ENCODE measurements around the gene COL25A1.

The COL25A1 gene

DNA sequence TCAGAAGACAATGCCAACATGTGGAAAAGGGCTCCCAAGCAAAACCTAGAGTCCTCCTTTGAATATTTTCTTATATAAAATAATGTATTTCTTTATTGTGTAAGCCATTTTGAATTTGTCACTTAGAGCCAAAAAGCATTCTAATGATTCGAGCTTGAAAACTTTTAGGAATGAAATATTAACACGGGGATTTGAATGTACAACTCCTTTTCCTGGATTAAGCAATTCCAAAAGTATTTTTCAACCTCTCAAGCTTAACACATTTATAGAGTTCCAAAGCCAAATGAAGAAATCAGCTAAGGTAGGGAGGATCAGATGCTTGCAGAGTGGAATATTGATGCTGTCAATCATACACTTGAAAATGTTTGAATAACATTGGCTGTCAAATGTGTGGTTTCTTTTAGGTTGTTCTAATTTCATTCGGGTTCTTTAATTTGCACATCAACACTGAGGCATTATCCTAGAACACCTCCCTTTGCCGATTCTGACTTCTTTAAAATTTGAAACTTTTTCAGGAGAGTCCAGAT is 472.4 kb downstream of the COL25A1 start:
- TF ChIP-seq, protein P1, sequence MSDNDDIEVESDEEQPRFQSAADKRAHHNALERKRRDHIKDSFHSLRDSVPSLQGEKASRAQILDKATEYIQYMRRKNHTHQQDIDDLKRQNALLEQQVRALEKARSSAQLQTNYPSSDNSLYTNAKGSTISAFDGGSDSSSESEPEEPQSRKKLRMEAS (IDR thresholded peaks at IDR 0.05; ENCODE audit: low read depth, low read length), result no peak
- TF ChIP-seq, protein P2, sequence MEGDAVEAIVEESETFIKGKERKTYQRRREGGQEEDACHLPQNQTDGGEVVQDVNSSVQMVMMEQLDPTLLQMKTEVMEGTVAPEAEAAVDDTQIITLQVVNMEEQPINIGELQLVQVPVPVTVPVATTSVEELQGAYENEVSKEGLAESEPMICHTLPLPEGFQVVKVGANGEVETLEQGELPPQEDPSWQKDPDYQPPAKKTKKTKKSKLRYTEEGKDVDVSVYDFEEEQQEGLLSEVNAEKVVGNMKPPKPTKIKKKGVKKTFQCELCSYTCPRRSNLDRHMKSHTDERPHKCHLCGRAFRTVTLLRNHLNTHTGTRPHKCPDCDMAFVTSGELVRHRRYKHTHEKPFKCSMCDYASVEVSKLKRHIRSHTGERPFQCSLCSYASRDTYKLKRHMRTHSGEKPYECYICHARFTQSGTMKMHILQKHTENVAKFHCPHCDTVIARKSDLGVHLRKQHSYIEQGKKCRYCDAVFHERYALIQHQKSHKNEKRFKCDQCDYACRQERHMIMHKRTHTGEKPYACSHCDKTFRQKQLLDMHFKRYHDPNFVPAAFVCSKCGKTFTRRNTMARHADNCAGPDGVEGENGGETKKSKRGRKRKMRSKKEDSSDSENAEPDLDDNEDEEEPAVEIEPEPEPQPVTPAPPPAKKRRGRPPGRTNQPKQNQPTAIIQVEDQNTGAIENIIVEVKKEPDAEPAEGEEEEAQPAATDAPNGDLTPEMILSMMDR (IDR thresholded peaks at IDR 0.05; ENCODE audit: low read depth, low read length), result no peak
- TF ChIP-seq MYC (IDR thresholded peaks at IDR 0.05; ENCODE audit: low read depth, low read length) (no peak), POLR2A (IDR thresholded peaks at IDR 0.05; ENCODE audit: extremely low read depth, insufficient read length) (no peak)
- no peak overlapping the region for H3K4me3 ChIP-seq (ENCODE audit: low read depth, low read length)
- DNase-seq (ENCODE audit: low read depth), result no peak

GRCh38 chr4:108828620-108829019 is 473.8 kb downstream of the COL25A1 start:
- no peak for DNase-seq (ENCODE audit: low read depth)
- H3K4me3 ChIP-seq (ENCODE audit: low read depth, low read length), result no peak overlapping the region

DNA sequence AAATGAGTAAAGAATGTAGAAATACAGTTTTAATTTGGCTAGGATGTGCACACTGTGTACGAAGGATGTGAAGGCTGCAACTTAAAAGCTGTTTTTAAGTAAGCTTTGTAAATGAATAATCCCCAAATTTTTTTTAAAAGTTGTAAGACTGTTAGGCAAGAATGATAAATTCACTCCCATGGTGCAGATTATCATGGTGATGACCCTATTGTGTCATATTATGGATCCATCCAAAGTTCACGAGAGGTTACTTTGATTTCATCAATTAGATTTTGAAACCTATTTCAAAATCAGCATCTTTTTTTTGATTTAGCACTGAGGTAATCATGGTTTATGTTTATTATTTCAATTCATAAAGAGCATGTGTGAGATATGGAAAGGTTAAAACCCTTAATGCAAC is 476.7 kb downstream of the COL25A1 start:
- TF ChIP-seq MYC (IDR thresholded peaks at IDR 0.05; ENCODE audit: low read depth, low read length), result no peak
- TF ChIP-seq POLR2A (IDR thresholded peaks at IDR 0.05; ENCODE audit: extremely low read depth, insufficient read length), result no peak
- TF ChIP-seq, protein P1 (IDR thresholded peaks at IDR 0.05; ENCODE audit: low read depth, low read length), result no peak
- TF ChIP-seq, protein P2 (IDR thresholded peaks at IDR 0.05; ENCODE audit: low read depth, low read length), result no peak
- H3K4me3 ChIP-seq (ENCODE audit: low read depth, low read length), result no peak overlapping the region
- DNase-seq (ENCODE audit: low read depth), result no peak

More at GRCh38 chr4:108828620-108829019, 473.8 kb downstream of the COL25A1 start:
- no peak for TF ChIP-seq POLR2A (IDR thresholded peaks at IDR 0.05; ENCODE audit: extremely low read depth, insufficient read length)
- TF ChIP-seq MYC (IDR thresholded peaks at IDR 0.05; ENCODE audit: low read depth, low read length), result no peak
- TF ChIP-seq, protein P2 (IDR thresholded peaks at IDR 0.05; ENCODE audit: low read depth, low read length), result no peak
- TF ChIP-seq, protein P1 (IDR thresholded peaks at IDR 0.05; ENCODE audit: low read depth, low read length), result no peak

DNA sequence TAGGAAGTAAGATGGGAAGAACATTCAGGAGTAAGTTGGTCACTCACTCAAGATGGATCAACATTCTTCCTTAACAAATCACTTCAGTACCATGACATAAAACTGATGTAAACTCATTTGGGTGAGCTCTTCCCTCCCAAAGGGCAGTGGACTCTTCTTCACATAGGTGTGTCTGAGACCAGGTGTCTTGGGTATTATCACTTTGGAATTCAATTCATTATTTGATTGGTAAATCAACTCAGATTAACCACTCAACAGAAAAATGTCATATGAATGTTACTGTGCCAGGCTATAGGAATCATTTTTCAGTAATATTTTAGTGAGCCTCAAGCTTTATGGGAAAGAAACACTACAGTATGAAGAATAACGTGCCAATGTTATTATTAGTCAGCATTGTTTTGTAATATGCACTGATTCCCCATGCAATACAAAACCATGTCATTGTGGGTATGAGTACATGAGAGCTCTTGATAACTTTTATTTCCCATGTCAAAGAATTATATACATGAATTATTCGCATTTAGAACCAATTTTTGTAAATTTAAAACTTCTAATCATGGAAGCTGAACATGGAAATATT is 481.0 kb downstream of the COL25A1 start:
- TF ChIP-seq, protein P1 (IDR thresholded peaks at IDR 0.05; ENCODE audit: low read depth, low read length), result no peak
- no peak for TF ChIP-seq MYC (IDR thresholded peaks at IDR 0.05; ENCODE audit: low read depth, low read length)
- no peak overlapping the region for H3K4me3 ChIP-seq (ENCODE audit: low read depth, low read length)
- no peak for DNase-seq (ENCODE audit: low read depth)

DNA sequence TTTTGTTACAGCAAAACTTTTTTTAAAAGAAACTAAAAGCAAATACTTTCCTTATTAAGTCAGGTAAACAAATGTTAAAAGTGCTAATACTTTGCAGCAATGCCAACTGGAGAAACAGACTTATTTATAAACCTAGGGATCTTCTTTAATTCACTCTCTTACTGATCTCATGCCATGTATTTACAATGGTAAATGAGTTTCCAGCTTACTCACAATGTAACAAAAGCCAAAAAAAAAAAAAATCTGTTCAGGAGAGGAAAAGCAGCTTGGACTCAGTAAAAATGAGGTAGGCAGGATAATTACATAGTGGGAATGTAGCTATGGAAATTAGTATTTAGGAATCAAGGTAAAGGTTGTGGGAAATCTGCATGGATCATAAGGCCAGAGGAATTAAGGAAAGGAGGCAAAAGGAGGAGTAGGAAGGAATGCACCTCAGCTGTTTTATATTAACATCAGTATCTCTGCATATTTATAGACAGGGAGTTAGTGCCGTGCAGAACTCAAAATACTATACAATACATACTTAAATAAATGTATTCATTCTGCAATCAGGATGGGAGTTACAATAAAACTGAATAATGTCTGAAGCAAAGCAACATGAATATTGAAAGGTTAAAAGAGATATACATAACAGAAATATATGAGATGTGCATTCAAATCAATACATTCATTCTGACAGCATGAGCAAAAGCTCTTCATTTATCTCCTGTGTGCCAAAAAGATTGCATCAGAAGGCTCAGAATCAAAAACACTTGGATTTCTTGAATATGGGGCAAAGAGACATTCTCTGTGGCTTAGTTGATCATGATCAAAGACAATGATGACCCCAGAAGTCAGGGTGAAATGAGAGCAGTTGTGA is 481.7 kb downstream of the COL25A1 start:
- TF ChIP-seq, protein P1 (IDR thresholded peaks at IDR 0.05; ENCODE audit: low read depth, low read length), result no peak
- TF ChIP-seq, protein P2 (IDR thresholded peaks at IDR 0.05; ENCODE audit: low read depth, low read length), result no peak
- TF ChIP-seq MYC (IDR thresholded peaks at IDR 0.05; ENCODE audit: low read depth, low read length), result no peak
- no peak for TF ChIP-seq POLR2A (IDR thresholded peaks at IDR 0.05; ENCODE audit: extremely low read depth, insufficient read length)
- DNase-seq (ENCODE audit: low read depth), result no peak
- no peak overlapping the region for H3K4me3 ChIP-seq (ENCODE audit: low read depth, low read length)

- no peak overlapping the region for H3K4me3 ChIP-seq (ENCODE audit: low read depth, low read length)
- no peak for DNase-seq (ENCODE audit: low read depth)
- TF ChIP-seq, protein P1 (IDR thresholded peaks at IDR 0.05; ENCODE audit: low read depth, low read length), result no peak
- TF ChIP-seq MYC (IDR thresholded peaks at IDR 0.05; ENCODE audit: low read depth, low read length), result no peak
- TF ChIP-seq, protein P2 (IDR thresholded peaks at IDR 0.05; ENCODE audit: low read depth, low read length), result no peak
- TF ChIP-seq POLR2A (IDR thresholded peaks at IDR 0.05; ENCODE audit: extremely low read depth, insufficient read length), result no peak
Measured at GRCh38 chr4:108814326-108814725, 488.1 kb downstream of the COL25A1 start.

Data from NB4 (cell line).